NCI-H1417 treated with DMSO at 0.1 percent for 48 hours (cell line): ENCODE measurements around the gene SIGLEC15.
"Not testable (repeated sequence)": the region's sequence is repeated elsewhere in the genome, so short reads cannot be mapped to it uniquely, and the experiment has no call there.

Experiments
- DNase-seq: peaks from one replicate; lab custom pipeline; 2025; lab: John Stamatoyannopoulos, UW

SIGLEC15 gene

DNA sequence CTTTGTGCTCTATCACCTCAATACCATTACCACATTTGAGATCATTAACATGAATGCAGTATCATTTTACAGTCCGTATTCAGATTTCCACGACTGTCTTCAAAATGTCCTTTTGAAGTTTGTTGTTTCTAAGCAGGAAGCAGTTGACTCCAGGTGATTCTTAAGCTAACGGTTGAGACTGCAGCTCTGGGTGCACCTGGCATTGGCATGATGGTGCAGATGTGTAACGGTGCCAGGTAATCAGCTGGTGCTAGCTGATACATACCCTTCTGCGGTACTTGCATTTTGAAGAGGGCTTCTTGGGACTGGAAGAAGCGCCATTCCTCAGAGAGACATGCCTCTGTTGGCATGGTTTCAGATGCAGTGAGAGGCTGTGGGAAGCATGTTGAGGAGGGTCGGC lies 19.5 kb downstream of the SIGLEC15 start:
- DNase-seq = no peak

DNA sequence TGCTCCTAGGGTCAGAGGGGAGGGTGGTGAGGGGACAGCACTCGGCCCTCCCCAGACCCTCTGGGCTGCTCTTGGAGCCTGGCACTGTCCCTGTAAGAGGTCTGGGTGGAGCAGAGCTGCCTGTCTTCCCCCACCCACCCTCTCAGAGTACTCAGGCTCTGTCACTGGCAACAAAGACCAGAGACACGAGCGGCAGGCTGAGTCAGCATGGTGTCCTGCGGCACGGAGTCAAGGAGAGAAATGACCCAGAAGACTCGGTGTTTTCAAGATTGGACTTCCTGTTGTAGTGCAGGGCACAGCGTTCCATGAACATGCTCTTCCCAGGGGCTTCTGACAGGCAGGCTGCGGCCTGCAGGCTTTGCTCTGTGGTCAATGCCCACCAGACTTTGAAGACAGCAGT lies 19.9 kb downstream of the SIGLEC15 start:
- no peak for DNase-seq

DNA sequence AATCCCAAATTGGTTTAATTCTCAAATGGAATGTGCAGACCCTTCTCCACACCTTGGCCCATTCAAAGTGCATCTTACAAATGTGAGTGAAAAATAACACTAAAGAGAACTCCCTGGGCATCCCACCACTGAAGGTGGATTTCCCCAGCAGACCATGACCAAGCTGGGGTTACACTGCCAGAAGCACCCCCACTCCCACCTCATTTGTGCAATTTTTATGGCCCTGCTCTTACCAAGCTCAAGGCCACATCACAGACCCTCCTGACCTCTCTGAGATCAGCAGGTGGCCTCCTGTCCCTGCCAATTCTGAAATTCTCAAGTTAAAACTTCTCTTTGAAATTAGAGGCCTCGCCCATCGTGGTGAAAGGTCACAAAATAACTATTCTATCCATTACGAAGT lies 21.6 kb downstream of the SIGLEC15 start:
- DNase-seq = no peak

DNA sequence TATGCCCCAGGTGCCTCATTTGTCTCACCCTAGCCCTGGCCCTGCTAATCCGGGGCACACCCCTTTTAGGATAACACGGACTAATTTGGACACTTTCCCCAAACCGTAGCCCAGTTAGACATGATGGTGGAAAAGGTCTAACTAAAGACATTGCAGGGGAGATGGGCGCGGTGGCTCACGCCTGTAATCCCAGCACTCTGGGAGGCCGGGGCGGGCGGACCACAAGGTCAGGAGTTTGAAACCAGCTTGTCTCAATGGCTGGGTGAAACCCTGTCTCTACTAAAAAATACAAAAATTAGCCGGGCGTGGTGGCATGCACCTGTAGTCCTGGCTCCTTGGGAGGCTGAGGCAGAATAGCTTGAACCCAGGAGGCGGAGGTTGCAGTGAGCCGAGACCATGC lies 23.2 kb downstream of the SIGLEC15 start:
- not testable (repeated sequence) for DNase-seq

DNA sequence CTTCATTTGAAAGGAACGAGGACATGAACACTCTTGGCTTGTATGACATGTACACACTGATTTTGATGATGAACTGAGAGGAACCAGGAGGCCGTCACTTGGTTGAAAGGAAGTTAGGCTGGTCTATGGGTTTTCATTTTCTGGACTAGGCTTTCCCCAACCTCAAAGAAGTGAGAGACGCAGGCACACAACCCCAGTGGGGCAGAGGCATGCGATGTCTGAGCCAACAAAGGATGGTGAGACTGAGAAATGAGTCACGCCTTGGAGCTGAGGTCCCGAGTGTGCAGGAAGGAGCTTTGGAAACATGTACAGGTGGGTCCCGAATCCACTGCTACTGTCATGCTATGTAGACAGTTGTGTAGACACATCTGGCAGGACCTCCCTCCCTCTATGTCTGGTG lies 24.1 kb downstream of the SIGLEC15 start:
- no peak for DNase-seq

DNA sequence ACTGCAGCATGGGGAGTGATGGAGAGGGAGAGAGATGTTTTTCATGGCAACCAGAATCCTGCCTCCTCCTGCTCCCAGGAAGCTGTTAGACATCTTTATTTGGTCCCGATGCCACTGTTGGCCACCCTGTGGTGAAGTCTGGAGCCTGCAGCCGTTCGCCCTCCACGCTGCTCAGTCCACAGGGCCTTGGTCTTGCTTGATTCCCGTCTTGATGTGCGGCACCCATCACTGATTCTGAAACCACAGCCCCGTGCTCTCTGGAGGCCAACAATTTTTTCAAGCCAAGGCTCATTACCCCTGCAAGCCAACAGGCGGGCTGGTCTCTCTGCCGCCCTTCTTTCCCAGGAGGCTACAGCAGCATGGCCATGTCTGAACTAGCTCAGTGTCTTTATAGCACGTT lies 24.5 kb downstream of the SIGLEC15 start:
- DNase-seq = no peak

DNA sequence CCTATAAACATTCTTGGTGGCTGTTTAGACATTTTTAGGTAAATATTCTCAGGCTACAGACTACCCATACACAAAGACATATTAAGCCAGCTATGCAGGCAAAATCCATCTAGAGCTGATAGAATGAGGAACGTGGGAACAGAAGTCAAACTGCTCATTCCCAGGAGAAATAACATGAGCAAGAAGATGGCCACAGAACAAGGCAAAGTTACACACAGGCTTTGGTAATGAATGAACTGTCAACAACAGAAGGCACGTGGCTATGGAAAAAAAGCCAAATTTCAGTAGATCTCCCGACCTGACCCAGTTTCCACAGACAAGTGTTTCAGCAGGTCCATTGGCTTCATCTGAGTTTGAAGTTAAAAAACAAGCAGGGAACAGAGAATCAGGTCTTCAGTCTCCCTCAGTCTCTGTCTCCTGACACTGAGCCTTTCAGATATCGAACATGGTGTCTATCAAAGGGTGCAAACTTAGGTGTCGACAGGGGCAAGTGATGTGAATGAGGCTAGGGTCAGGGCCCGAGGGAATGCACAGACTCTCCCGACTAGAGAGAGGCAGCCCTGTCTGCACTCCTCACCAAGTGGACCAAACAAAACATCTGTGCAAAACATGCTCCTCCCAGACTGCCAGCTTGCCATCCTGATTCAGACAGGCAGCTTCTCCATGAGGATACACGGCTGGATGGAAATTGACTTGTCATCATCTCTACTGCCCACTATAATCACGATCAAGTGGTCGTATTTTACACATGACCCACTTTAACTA lies 25.9 kb downstream of the SIGLEC15 start:
- DNase-seq = no peak

DNA sequence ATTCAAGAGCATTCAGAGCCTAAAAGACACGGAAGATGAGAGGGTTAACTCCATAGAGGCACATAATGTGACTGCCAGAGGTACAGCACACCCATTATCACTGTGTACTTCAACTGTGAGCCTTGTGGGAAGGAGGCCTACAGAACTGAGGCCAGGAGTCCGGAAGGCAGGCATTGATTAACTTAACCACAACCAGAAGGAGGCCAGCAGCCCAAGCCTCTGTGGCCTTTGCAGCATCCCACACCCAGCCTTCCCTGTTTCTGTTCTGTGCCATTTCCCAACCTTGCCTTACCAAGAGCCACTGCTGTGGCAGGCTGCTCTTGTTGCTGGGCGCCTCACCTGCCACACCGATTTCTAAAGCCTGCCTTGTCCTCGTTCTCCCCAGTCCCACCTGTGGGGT lies 27.2 kb downstream of the SIGLEC15 start:
- no peak for DNase-seq

DNA sequence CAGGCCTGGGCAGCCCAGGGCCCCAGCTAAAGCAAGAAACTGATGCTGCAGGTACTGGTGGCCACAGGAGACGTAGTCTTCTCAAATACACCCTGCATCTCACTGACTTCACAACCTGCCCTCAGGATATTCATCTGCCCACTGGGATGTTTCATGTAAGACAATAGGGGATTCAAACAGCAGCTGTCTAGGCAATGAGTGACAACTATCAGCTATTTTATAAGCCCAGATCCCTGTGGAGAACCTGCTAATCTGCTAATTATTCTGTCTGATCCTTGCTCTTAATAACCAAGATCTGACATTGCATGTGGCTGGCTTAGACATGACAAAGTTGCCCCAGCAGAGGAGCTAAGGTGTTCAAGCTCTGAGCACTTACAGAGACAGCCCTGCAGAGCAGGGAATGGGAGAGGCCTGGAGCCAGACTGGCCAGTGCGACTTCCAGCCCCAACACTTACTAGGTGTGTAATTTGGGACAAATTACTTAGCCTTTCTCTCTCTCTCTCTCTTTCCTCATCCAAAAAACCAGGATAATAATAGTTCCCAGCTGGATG lies 28.6 kb downstream of the SIGLEC15 start:
- DNase-seq = no peak

DNA sequence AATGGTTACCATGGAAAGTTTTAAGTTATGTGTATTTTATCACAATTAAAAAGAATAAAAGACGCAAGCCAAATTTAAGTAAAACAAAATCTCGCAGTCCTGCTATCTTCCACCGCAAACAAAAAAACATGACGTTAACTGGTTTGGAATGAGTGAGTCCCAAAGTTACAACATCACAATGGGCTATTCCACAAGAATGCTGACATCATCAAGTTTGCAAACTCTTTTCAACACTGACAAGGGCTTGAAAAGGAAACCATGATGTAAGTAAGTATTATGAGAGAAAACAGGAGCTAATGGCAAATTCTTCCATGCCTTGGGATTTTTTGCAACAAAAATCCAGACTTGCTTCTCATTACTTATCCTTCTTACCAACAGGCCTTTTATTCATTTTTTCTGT lies 31.1 kb downstream of the SIGLEC15 start:
- no peak for DNase-seq

DNA sequence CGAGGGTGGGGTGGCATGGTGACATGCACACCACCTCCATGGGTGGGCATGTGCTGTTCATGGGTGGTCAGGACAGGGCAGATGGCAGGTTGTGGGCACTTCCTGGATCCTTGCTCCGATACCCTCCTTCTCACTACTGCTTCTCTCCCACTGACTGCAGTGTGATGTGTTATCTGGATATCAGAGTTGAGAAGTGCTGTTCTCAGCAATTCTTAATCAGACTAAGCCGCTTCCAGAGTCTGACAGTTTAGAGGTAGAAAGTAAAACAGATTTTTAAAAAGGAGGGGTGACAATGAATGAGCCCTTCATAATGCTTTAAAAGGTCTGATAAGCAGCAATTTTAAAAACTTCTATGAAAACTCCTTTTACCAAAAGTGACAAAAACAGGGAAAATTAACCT lies 33.9 kb downstream of the SIGLEC15 start:
- no peak for DNase-seq

DNA sequence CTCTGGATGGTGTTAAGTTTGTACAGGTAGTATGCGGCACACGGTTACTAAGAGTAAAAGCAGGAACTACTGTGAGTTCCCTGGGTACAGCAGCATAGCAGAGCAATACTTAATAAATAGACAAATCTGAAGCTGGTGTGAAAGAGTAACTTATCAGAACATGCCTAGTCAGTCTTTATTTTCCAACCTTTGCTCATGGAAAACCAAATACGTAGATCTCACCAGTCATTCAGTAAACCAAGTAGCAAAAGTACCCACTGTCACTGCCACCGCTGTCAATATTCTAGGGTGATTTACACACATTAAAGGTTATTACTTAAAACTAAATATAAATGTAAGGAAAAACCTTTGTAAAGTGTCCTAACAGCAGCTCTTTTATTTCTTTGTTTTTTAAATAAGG lies 35.0 kb downstream of the SIGLEC15 start:
- no peak for DNase-seq

DNA sequence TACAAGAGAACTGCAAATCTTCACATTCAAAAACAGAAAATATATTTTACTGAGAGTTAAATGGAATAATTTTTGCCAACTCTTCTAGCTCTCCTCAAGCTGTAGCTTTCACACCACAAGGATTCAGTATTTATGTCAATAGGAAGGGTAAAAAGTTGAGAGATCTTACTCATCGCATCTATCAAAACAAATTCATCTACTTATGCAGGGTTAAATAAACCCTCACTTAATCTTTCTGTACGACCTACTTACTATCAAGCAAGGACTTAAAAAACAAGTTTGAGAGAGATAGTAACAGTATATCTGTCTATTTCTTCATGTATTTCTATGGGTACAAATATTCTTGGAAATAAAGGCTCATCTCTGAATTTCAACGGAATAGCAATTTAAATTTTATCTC lies 35.5 kb downstream of the SIGLEC15 start:
- no peak for DNase-seq

DNA sequence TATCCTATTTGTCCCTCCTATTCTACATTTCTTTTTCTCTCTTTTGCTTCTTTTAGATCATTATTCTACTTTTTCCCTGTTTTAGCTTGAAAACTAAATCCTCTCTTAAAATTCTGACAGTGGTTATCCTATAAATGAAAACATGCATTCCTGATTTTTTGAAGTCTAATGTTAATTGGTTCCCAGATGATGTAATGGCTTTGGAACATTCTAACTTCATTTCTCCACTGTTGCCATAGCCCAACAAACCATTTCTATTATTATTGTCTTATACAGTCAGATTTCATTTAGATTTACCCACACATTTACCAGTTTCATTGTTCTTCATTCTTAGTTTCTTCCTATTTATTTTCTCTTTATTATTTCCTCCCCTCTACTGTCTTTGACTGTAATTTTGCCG lies 36.5 kb downstream of the SIGLEC15 start:
- no peak for DNase-seq

DNA sequence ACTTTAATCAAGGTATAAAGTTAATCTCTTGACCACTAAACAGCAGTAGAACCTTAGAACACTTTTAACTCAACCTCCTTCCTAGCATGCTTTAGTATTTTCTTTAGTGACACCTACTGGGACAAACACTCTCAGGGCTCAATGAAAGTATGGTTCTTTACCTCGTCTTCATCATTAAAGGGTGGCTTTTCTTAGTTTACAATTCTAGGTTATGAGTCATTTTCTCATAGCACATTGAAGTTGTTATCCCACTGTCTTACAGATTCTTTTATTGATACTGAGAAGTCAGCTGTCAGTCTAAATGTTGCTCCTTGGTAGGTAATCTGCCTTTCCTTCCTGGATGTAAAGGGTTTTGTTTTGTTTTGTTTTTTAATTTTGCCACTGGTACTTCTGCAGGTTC lies 38.0 kb downstream of the SIGLEC15 start:
- DNase-seq = no peak

DNA sequence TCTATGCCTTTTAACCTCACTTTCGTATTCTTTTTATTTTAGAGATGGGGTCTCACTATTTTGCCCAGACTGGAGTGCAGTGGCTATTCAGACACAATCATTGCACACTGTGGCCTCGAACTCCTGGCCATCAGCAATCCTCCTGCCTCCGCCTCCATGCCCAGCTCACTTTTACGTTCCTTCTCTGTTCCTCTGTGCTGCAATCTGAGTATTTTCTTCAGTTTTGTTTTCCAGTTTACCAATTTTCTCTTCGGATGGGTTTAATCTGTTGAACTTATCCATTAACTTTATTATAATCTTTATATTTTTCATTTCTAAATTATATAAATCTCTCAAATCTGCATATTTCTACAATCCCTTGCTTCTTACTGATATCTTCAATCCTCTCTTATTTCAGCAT lies 38.6 kb downstream of the SIGLEC15 start:
- DNase-seq = no peak

DNA sequence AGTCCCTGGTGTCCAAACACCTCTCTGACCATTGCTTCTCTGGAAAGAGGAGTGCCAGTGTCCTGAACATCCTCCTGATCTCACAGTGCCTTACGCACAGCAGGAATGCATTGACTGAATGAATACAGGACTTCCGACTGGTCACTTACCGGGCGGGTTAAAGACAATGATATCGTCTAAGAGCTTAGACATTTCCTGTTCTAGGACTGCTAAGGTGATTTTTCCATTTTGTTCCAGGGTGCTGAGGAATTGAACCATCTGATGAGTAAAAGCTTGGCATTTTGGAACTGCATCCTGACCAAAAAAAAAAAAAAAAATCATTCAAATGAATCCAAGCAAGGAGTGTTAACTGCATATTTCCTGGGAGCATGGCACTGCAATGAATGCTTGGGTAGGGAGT lies 40.0 kb downstream of the SIGLEC15 start:
- DNase-seq = no peak

DNA sequence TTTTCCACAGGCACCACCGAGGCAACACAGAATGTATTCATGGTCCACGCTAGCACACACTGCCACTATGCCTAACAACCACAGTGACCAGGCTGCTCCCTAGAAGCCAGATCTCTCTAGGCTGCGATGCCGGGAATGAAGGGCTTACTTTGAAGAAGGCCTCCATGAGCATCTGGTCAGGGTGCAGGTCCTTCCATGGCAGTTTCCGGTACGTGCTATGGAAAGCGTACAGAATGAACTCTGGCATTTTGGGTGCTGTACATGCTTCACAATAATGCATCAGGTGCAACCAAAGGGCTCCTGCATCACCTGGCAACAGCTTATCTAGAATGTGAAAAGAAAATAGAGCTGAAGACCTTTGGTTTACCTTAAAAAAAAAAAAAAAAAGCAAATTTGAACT lies 44.9 kb downstream of the SIGLEC15 start:
- no peak for DNase-seq

DNA sequence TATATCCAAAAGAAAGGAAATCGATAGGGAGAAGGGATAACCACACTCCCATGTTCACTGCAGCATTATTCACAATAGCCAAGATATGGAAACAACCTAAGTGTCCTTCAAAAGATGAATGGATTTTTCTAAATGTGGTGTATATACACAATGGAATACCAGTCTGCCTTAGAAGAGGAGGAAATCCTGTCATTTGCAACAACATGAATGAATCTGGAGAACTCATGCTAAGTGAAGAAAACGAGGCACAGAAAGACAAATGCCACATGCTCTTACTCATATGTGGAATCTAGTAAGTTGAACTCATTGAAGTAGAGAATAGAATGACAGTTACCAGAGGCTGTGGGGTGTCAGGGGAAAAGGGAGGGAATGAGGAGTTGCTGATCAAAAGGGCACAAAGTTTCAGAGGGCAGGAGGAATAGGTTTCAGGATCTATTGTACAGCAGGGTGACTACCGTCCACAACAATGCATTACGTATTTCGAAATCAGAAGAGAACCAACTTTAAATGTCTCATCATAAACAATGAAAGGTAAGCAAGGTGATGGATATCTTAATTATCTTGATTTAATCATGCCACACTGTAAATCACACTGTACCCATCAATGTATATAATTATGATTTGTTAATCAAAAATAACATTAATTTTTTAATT lies 46.1 kb downstream of the SIGLEC15 start:
- no peak for DNase-seq

DNA sequence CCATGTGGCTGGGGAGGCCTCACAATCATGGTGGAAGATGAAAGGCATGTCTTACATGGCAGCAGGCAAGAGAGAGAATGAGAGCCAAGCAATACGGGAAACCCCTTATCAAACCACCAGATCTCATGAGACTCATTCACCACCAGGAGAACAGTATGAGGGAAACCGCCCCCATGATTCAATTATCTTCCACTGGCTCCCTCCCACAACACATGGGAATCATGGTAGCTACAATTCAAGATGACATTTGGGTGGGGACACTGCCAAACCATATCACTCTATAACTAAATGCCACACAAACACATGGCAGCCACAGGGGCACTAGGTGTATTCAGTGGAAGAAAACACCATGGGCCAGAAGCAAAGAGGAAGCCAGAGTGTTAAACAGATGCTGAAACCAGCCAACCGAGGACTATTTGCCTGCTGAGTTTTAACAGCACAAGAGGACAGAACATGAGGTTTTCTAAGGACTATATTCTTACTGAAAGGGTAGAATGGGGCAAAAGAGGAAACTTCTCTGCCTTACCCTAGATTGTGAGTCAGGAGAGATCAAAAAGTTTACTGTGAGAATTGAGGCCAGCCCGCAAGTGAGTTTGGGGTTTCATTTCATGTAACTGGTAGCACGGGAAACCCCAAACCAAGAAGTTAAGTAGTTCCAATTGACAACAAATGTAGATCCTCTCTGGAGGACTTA lies 49.2 kb downstream of the SIGLEC15 start:
- no peak for DNase-seq

DNA sequence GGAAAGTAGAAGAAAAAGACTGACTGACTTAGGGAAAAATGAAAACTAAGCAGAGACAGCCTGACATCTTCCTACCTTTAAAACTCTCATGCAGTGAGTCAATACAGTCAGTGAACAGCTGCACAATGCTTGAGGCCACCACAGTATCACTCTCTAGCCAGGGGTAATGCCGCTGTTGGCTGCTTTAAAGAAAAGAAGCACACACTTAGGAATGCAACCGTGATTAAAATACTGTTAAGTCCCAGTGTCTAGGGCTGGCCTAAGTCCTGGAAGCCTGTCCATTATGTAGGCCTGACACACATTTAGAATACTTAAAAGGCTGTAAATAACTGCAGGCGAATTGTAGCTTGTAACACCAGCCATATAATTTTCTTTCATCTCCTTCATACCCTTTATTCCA lies 50.7 kb downstream of the SIGLEC15 start:
- no peak for DNase-seq

DNA sequence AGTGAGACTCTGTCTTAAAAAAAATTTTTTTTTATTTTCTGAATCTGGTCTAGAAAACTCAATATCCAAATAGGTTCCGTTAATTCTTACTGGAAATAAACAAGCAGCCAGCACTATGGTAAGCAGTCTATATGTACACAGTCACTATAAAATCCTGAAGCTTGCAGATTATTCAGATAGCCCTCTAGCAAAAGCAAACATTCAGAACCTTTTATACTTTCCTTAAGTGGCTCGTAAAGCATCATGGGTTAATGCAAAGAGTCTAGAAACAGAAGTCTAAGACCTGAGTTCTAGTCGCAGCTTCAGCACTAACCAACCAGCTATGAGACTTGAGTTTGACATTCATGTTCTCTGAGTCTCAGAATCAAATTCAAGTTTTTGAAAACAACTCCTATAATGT lies 51.9 kb downstream of the SIGLEC15 start:
- no peak for DNase-seq
